Measurements from ENCODE around the gene TRAIP.
"Not testable (repeated sequence)": the region's sequence is repeated elsewhere in the genome, so short reads cannot be mapped to it uniquely, and the experiment has no call there.

The TRAIP gene

GRCh38 chr3:49788056-49788455 lies 68.3 kb downstream of the TRAIP start:
- Histone ChIP-seq H3K4me1 (ENCODE audit: insufficient read depth, low read length) (peaks cover 20% of the 10 kb centered on the region), H3K9me3 (ENCODE audit: low read length) (no peaks in the 10 kb centered on the region), H3K4me3 (ENCODE audit: low read length) (no peak overlapping the region), H3K36me3 (ENCODE audit: insufficient read depth, low read length) (peaks cover 4% of the 10 kb centered on the region), H2AFZ (ENCODE audit: low read depth, low read length) (no peak overlapping the region), H3K27me3 (ENCODE audit: insufficient read depth, low read length) (no peaks in the 10 kb centered on the region)

DNA sequence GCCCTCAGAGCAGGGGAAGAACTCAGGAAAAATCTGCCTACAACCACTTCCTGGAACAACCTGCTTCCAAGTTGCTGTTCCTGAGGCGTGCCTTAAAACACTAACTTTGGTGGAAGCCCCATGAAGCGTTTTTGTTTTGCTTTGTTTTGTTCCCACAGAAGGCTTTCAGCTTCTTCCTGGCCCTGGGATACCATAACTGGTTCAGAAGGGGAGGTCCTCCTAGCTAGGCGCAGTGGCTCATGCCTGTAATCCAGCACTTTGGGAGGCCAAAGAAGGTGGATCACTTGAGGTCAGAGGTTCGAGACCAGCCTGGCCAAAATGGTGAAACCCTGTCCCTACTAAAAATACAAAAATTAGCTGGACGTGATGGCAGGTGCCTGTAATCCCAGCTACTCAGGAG lies 68.8 kb downstream of the TRAIP start:
- H2AFZ ChIP-seq (ENCODE audit: low read depth, low read length): no peak overlapping the region
- no peaks in the 10 kb centered on the region for H3K9me3 ChIP-seq (ENCODE audit: low read length)
- peaks cover 20% of the 10 kb centered on the region for H3K4me1 ChIP-seq (ENCODE audit: insufficient read depth, low read length)
- peaks cover 4% of the 10 kb centered on the region for H3K36me3 ChIP-seq (ENCODE audit: insufficient read depth, low read length)
- H3K27me3 ChIP-seq (ENCODE audit: insufficient read depth, low read length): no peaks in the 10 kb centered on the region
- H3K4me3 ChIP-seq (ENCODE audit: low read length): no peak overlapping the region

- no peaks in the 10 kb centered on the region for H3K27me3 ChIP-seq (ENCODE audit: insufficient read depth, low read length)
- peaks cover 20% of the 10 kb centered on the region for H3K4me1 ChIP-seq (ENCODE audit: insufficient read depth, low read length)
- H3K36me3 ChIP-seq (ENCODE audit: insufficient read depth, low read length): peaks cover 6% of the 10 kb centered on the region
- H2AFZ ChIP-seq (ENCODE audit: low read depth, low read length): no peak overlapping the region
- peak overlapping the region; percentile 47 for H3K4me3 ChIP-seq (ENCODE audit: low read length)
- no peaks in the 10 kb centered on the region for H3K9me3 ChIP-seq (ENCODE audit: low read length)
Measured at GRCh38 chr3:49787182-49787464, 69.2 kb downstream of the TRAIP start.

- no peaks in the 10 kb centered on the region for H3K27me3 ChIP-seq (ENCODE audit: insufficient read depth, low read length)
- peaks cover 7% of the 10 kb centered on the region for H3K36me3 ChIP-seq (ENCODE audit: insufficient read depth, low read length)
- H2AFZ ChIP-seq (ENCODE audit: low read depth, low read length): no peak within 1 kb of the TSS
- H3K4me1 ChIP-seq (ENCODE audit: insufficient read depth, low read length): peaks cover 20% of the 10 kb centered on the region
- peak within 1 kb of the TSS; percentile 81 for H3K4me3 ChIP-seq (ENCODE audit: low read length)
- no peaks in the 10 kb centered on the region for H3K9me3 ChIP-seq (ENCODE audit: low read length)
Measured at GRCh38 chr3:49786357-49787181, 69.8 kb downstream of the TRAIP start, which contains the start of gene IP6K1. Gene IP6K1 (minus strand): TSS chr3:49786542. CDS start chr3:49748040, 38,502 bp downstream.

DNA sequence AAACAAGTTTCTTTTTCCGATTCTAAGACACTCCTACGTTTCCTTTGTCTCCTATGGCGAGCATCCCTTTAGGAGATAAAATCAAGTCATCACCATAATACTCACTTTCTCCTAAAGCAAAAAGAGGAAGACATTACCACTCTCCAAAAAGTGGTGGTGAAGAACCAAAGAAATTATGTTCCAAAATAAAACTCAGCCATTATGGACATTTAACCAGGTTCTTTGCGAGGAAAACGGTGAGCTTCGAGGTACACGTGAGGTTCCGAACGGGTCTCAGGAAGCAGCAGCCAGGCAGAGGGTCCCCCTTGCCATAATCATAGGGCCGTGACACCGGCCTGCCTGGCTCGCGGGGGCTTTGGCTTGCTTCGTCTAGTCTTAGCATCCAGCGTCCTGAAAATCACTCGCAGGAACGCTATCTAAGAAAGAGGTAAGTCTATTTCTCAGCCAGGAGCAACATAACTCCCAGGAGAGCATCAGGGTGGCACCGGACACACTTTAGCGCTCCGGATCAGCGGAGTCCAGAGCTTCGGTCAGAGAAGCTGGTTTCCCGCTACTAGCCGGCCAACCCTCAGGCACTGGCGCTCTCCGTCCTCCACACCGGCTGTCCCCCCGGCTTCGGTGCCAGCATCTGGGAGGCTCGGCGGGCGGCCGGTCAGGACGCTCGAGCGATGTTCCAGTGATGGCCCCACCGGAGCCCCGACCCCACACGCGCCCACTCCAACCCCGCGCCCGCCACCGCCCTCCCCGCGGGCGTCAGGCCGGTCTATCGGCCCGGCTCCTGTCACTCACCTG lies 70.6 kb downstream of the TRAIP start:
- no peak overlapping the region for H2AFZ ChIP-seq (ENCODE audit: low read depth, low read length)
- H3K4me1 ChIP-seq (ENCODE audit: insufficient read depth, low read length): peaks cover 14% of the 10 kb centered on the region

DNA sequence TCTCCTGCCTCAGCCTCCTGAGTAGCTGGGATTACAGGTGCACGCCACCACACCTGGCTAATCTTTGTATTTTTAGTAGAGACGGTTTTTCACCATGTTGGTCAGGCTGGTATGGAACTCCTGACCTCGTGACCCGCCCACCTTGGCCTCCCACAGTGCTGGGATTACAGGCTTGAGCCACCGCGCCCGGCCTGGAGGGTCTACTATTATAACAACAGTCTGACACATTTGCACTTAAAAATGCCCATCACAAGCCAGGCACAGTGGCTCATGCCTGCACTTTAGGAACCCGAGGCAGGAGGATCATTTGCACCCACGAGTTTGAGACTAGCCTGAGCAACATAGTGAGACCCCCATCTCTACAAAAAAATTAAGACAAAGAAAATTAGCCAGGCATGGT lies 74.1 kb downstream of the TRAIP start:
- not testable (repeated sequence) for H3K4me3 ChIP-seq (ENCODE audit: low read length); H2AFZ ChIP-seq (ENCODE audit: low read depth, low read length); H3K27me3 ChIP-seq (ENCODE audit: insufficient read depth, low read length); H3K9me3 ChIP-seq (ENCODE audit: low read length); H3K4me1 ChIP-seq (ENCODE audit: insufficient read depth, low read length)
- peaks cover 21% of the 10 kb centered on the region for H3K36me3 ChIP-seq (ENCODE audit: insufficient read depth, low read length)

More for the DNA sequence above, 70.6 kb downstream of the TRAIP start:
- Histone ChIP-seq H3K9me3 (ENCODE audit: low read length) (no peaks in the 10 kb centered on the region), H3K36me3 (ENCODE audit: insufficient read depth, low read length) (peaks cover 10% of the 10 kb centered on the region), H3K4me3 (ENCODE audit: low read length) (peak overlapping the region; percentile 81), H3K27me3 (ENCODE audit: insufficient read depth, low read length) (no peaks in the 10 kb centered on the region)

DNA sequence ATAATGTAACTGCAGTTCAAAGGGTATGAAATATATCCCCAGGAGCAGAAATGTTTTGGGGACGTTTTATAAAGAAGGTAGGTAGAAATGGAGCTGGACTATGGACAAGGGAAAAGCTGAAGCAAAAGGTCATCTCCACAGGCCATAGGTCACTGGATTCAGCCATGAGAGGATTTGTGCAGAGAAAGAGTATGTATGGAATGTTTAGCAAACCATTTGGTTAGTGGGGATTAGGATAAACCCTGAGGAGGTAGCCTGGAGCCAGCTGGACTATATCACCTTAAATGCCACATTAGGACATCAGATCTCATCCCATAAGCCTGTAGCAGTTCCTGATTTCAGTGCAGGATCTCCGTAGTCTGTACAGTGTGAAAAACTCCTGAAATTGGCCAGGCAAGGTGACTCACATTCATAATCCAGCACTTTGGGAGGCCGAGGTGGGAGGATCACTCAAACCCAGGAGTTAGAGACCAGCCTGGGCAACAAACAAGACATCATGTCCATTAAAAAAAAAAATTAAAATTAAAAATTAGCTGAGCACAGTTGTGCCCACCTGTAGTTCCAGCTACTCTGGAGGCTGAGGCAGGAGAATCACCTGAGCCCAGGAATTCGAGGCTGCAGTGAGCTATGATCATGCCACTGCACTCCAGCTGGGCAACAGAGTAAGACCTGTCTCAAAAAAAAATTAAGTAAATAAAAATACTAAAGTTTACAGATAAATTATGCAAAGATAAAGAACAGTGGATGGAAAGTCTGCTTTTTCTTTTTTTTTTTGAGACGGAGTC lies 74.8 kb downstream of the TRAIP start:
- no peaks in the 10 kb centered on the region for H3K27me3 ChIP-seq (ENCODE audit: insufficient read depth, low read length)
- H3K4me3 ChIP-seq (ENCODE audit: low read length): no peak overlapping the region
- H3K36me3 ChIP-seq (ENCODE audit: insufficient read depth, low read length): peaks cover 23% of the 10 kb centered on the region
- H3K4me1 ChIP-seq (ENCODE audit: insufficient read depth, low read length): peaks cover 7% of the 10 kb centered on the region
- no peak overlapping the region for H2AFZ ChIP-seq (ENCODE audit: low read depth, low read length)
- no peaks in the 10 kb centered on the region for H3K9me3 ChIP-seq (ENCODE audit: low read length)

DNA sequence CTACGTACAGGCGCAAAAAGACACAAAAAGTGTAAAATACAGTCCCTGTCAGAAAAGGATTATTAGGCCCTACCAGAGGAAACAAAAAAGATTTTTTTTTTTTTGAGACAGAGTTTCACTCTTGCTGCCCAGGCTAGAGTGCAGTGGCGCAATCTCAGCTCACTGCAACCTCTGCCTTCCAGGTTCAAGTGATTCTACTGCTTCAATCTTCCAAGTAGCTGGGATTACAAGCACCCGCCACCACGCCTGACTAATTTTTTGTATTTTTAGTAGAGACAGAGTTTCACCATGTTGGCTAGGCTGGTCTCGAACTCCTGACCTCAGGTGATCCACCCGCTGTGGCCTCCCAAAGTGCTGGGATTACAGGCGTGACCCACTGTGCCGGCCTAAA lies 75.4 kb downstream of the TRAIP start:
- not testable (repeated sequence) for H3K27me3 ChIP-seq (ENCODE audit: insufficient read depth, low read length); H2AFZ ChIP-seq (ENCODE audit: low read depth, low read length); H3K4me1 ChIP-seq (ENCODE audit: insufficient read depth, low read length); H3K9me3 ChIP-seq (ENCODE audit: low read length); H3K4me3 ChIP-seq (ENCODE audit: low read length)
- peaks cover 23% of the 10 kb centered on the region for H3K36me3 ChIP-seq (ENCODE audit: insufficient read depth, low read length)

DNA sequence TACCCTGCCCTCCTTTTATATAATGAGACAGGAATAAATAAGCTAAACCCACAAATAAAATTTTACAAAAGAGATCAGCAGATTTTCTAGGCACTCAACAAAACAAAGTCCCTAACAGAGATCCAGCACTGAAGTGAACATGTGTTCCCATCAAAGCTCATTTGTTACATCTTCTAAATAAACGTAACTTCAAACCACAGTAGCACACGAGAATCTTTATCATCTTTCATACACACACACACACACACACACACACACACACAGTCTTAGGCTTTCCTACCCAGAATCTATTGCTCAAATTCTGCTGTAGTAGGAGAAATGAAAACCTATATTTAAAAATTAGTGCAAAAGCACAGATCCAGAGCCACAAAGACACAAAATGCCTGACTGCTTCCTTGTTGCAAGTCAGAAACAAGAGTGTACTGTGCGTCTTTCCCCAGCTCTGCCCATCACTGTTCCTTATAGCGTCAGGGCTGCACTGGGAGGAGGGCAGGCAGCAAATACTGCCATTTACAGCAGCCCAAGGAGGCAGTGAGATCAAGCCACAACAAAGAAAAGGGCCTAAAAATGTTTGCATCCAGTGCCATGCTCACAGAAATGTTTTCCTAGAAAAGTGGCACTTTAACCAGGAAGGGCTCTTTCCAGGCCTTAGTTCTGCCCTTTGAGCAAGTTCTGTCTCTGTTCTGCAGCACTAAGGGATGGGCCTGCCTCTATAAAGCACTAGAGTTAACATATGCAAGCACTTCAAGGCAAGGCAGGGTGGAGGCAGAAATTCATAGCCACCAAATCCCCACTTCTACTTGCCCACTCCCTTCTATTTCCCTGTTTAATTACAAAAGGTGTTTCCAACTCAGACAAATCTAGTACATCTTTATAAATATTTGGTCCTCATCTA lies 76.0 kb downstream of the TRAIP start:
- Histone ChIP-seq H2AFZ (ENCODE audit: low read depth, low read length) (no peak overlapping the region), H3K4me1 (ENCODE audit: insufficient read depth, low read length) (peaks cover 5% of the 10 kb centered on the region), H3K9me3 (ENCODE audit: low read length) (no peaks in the 10 kb centered on the region), H3K27me3 (ENCODE audit: insufficient read depth, low read length) (no peaks in the 10 kb centered on the region), H3K36me3 (ENCODE audit: insufficient read depth, low read length) (peaks cover 27% of the 10 kb centered on the region), H3K4me3 (ENCODE audit: low read length) (no peak overlapping the region)

GRCh38 chr3:49779358-49780079 lies 76.8 kb downstream of the TRAIP start:
- Histone ChIP-seq H3K36me3 (ENCODE audit: insufficient read depth, low read length) (peaks cover 30% of the 10 kb centered on the region), H3K27me3 (ENCODE audit: insufficient read depth, low read length) (no peaks in the 10 kb centered on the region), H3K9me3 (ENCODE audit: low read length) (no peaks in the 10 kb centered on the region), H3K4me1 (ENCODE audit: insufficient read depth, low read length) (no peaks in the 10 kb centered on the region), H3K4me3 (ENCODE audit: low read length) (no peak overlapping the region), H2AFZ (ENCODE audit: low read depth, low read length) (no peak overlapping the region)

Measured in neuron (in vitro differentiated cells).